ENCODE measurements around the gene CDT1.

GRCh38 chr16:88856122-88856827 lies 52.7 kb downstream of the CDT1 start:
- no peak for TF ChIP-seq CTCF (IDR thresholded peaks at IDR 0.05)
- no peak for TF ChIP-seq POLR2AphosphoS5 (IDR thresholded peaks at IDR 0.05)
- TF ChIP-seq POLR2A (IDR thresholded peaks at IDR 0.05): no peak
